Spleen (tissue), 7 donors: ENCODE results near the gene DIDO1.

ENCODE experiments used
- CTCF ChIP-seq, 11 experiments: fragments of 200-600 bp in 7 of 11; fragments of 450-650 bp in 4 of 11; sonication (generic) in 4 of 11; IDR thresholded peaks in 8 of 11; conservative IDR thresholded peaks in 3 of 11; 1 replicate in 7 of 11; 2 replicates in 4 of 11; pipeline versions ENCODE4 v1.4.0 to v1.8.0; 2016 to 2021; ENCODE audit warnings: antibody characterized with exemption in 11 of 11, inconsistent platforms in 4 of 11, mild to moderate bottlenecking in 1 of 11
- POLR2A ChIP-seq, 3 donors: fragments of 450-650 bp; IDR thresholded peaks; one replicate each; pipeline ENCODE4 v1.5.1; 2017; ENCODE audit warnings: antibody characterized with exemption in 3 of 3, mild to moderate bottlenecking in 1 of 3
- donor health status: DM: no; HTN: no; CAD: no; lungs with moderate emphysema.
- donor health status: DM: no; HTN: no; CAD: no.
- donor health status: DM: no; HTN: no; CAD: no.

GRCh38 chr20:62901891-62902290 lies 24.4 kb downstream of the DIDO1 start:
- TF ChIP-seq CTCF (IDR thresholded peaks at IDR 0.05 in 8 of 11, conservative IDR thresholded peaks at IDR 0.05 in 3 of 11) (no peak), POLR2A (IDR thresholded peaks at IDR 0.05) (no peak)
